Mammary epithelial cell (primary cell): ENCODE measurements around the gene RYR2.

Experiments used
- EZH2 ChIP-seq: IDR thresholded peaks from 2 replicates; pipeline ENCODE4 v1.6.1; 2012; ENCODE audit warnings: low read length, inconsistent platforms, borderline replicate concordance
- TF ChIP-seq, protein P1 (sequence below), 2 donors: IDR thresholded peaks in 1 of 2; conservative IDR thresholded peaks in 1 of 2; 2 replicates each; pipeline ENCODE4 v1.5.1; 2011 to 2012; ENCODE audit warnings: inconsistent platforms in 2 of 2, low read length in 2 of 2, mild to moderate bottlenecking in 2 of 2, control low read depth in 1 of 2, low read depth in 1 of 2; ENCODE audit not compliant: insufficient read depth in 1 of 2; ENCODE audit errors: extremely low read depth in 1 of 2

DNA sequence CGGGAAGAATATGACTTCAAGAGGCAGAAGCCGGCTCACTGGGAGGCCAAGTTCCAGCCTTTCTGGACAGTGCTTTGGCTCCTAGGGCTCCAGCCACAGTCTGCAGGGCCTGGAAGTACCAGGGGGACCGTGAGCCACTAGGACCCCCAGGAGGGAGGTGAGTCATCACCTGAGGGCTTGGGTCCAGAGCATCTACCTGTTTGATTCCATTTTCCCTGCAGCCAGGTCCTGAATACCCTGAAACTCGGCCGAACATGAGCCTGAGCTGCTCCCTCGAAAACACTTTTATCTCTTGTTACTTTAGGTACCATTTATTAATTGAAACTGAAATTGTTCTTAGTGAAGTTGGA, 164.1 kb downstream of the RYR2 start:
- TF ChIP-seq, protein P1, sequence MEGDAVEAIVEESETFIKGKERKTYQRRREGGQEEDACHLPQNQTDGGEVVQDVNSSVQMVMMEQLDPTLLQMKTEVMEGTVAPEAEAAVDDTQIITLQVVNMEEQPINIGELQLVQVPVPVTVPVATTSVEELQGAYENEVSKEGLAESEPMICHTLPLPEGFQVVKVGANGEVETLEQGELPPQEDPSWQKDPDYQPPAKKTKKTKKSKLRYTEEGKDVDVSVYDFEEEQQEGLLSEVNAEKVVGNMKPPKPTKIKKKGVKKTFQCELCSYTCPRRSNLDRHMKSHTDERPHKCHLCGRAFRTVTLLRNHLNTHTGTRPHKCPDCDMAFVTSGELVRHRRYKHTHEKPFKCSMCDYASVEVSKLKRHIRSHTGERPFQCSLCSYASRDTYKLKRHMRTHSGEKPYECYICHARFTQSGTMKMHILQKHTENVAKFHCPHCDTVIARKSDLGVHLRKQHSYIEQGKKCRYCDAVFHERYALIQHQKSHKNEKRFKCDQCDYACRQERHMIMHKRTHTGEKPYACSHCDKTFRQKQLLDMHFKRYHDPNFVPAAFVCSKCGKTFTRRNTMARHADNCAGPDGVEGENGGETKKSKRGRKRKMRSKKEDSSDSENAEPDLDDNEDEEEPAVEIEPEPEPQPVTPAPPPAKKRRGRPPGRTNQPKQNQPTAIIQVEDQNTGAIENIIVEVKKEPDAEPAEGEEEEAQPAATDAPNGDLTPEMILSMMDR (conservative IDR thresholded peaks at IDR 0.05 in 1 of 2, IDR thresholded peaks at IDR 0.05 in 1 of 2; ENCODE audit: extremely low read depth in 1 of 2, insufficient read depth in 1 of 2, low read depth in 1 of 2, low read length in 2 of 2), result no peak
- no peak for TF ChIP-seq EZH2
